ENCODE data around the gene TNFRSF6B.
"Not testable (repeated sequence)": the region's sequence is repeated elsewhere in the genome, so short reads cannot be mapped to it uniquely, and the experiment has no call there.

The TNFRSF6B gene

GRCh38 chr20:63709149-63709527 lies 12.7 kb downstream of the TNFRSF6B start:
- no peak for DNase-seq

- DNase-seq = no peak
Measured at GRCh38 chr20:63711085-63711645, 14.7 kb downstream of the TNFRSF6B start.

DNA sequence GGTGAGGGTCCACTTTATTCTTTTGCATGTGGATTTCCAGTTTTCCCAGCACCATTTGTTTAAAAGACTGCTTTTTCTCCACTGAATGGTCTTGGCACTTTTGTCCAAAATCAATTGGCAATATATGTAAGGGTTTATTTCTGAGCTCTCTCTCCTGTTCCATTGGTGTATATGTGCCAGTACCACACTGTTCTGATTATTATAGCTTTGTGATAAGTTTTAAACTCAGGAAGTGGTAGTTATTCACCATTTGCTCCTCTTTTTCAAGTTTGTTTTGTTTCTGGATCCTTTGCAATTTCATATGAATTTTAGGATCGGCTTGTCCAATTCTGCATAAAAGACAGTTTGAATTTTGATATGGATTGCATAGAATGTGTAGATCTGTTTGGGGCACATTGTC lies 15.7 kb downstream of the TNFRSF6B start:
- no peak for DNase-seq

DNA sequence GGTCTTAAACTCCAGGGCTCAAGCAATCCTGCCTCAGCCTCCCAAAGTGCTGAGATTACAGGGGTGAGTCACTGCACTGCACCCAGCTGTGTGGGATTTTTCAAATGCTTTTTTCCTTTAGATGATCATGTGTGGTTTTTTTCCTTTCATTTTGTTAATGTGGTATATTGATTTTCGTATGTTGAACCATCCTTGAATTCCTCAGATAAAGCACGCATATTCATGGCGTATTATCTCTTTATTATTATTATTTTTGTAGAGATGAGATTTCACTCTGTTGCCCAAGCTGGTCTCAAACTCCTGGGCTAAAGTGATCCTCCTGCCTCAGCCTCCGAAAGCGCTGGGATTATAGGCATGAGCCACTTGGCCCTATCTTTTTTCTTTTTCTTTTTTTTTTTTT lies 18.4 kb downstream of the TNFRSF6B start:
- no peak for DNase-seq

DNA sequence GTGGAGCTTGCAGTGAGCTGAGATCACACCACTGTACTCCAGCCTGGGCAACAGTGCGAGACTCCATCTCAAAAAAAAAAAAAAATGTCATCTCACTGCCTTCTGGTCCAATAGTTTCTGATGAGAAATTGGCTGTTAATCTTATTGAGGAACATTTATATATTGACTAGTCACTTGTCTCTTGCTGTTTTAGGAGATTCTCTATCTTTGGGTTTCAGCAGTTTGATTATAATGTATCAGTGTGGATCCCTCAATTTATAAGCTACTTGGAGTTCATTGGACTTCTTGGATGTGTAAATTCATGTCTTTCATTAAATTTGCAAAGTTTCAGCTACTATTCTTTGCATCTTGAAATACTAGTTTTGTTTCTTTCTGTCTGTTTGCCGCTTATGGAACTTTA lies 22.5 kb downstream of the TNFRSF6B start:
- no peak for DNase-seq

DNA sequence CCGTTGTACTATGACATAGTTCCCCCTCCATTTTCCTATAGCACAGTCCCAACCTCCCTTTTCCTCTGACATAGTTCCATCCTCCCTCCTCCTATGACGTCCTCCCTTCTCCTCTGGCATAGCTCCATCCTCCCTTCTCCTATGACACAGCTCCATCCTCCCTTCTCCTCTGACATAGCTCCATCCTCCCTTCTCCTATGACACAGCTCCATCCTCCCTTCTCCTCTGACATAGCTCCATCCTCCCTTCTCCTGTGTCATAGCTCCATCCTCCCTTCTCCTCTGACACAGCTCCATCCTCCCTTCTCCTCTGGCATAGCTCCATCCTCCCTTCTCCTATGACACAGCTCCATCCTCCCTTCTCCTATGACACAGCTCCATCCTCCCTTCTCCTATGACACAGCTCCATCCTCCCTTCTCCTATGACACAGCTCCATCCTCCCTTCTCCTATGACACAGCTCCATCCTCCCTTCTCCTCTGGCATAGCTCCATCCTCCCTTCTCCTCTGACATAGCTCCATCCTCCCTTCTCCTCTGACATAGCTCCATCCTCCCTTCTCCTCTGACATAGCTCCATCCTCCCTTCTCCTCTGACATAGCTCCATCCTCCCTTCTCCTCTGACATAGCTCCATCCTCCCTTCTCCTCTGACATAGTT lies 26.6 kb downstream of the TNFRSF6B start:
- not testable (repeated sequence) for DNase-seq

DNA sequence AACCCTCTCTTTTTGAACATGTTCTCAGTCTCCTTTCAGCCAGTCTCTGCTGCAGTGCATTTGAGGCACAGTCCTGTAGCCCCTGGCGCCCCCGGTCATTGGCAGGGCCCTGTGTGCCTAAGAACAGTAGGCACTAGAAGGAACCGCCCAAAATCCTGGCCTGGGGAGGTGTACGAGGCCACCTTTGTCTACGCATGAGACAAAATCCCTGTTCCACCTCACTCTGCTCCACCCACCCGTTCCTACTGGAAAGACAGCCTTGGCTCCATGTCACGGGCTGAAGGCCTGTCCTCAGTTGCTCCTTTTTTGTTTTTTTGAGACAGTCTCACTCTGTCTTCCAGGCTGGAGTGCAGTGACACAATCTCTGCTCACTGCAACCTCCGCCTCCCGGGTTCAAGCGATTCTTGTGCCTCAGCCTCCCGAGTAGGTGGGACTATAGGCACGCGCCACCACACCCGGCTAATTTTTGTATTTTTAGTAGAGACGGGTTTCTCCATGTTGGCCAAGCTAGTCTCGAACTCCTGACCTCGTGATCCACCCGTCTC lies 33.8 kb downstream of the TNFRSF6B start:
- not testable (repeated sequence) for DNase-seq

GRCh38 chr20:63731410-63731809 lies 35.0 kb downstream of the TNFRSF6B start:
- DNase-seq = no peak

DNA sequence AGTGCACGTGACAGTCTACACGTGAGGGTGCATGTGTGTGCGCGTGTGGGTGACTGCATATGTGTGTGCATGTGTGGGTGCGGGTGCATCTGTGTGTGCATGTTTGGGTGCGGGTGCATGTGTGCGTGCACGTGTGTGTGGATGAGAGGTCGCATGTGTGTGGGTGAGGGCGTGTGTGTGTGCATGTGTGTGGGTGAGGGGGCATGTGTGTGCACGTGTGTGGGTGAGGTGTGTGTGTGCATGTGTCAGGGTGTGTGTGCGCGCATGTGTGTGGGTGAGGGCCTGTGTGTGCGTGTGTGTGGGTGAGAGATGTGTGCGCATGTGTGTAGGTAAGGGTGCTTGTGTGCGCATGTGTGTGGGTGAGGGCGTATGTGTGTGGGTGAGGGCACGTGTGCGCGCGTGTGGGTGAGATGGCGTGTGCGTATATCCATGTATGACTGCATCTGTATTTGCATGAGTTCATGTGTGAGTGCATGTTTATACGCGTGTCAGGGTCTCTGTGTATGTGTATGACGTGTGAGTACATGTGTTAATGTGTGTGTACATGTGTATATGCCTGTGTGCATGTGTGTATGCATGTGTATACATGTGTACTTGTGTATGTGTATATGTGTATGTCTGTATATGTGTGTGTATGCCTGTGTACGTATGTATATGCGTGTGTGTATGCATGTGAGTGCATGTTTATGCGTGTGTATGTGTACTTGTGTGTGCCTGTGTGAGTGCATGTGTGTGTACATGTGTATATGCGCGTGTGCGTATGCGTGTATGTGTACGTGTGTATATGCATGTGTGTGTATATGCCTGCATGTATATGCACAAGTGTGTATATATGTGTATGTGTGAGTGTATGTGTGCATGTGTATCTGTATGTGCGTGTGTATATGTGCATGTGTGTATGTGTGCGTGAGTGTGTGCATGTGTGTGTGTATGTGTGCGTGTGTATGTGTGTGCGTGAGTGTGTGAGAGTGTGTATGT lies 36.0 kb downstream of the TNFRSF6B start:
- DNase-seq = no peak

DNA sequence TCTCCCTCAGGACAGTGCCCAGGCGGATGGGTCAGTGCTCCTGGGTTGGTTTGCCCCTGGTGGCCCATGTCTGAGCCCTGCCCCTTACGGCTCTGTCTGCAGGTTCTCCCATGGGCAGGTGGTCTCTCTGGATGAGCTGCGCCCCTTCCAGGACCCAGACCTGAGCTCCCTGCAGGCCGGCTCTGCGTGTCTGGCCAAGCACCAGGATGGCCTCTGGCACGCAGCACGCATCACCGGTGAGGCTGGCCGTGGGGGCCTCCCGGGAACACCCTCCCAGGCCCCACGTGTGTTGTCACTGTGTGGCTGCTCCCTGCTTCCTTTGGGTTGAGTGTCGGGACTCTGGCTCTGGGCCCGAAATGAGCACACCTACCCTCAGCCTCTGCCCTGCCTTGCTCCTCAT lies 36.7 kb downstream of the TNFRSF6B start:
- no peak for DNase-seq

GRCh38 chr20:63733579-63734081 lies 37.2 kb downstream of the TNFRSF6B start:
- DNase-seq = no peak

DNA sequence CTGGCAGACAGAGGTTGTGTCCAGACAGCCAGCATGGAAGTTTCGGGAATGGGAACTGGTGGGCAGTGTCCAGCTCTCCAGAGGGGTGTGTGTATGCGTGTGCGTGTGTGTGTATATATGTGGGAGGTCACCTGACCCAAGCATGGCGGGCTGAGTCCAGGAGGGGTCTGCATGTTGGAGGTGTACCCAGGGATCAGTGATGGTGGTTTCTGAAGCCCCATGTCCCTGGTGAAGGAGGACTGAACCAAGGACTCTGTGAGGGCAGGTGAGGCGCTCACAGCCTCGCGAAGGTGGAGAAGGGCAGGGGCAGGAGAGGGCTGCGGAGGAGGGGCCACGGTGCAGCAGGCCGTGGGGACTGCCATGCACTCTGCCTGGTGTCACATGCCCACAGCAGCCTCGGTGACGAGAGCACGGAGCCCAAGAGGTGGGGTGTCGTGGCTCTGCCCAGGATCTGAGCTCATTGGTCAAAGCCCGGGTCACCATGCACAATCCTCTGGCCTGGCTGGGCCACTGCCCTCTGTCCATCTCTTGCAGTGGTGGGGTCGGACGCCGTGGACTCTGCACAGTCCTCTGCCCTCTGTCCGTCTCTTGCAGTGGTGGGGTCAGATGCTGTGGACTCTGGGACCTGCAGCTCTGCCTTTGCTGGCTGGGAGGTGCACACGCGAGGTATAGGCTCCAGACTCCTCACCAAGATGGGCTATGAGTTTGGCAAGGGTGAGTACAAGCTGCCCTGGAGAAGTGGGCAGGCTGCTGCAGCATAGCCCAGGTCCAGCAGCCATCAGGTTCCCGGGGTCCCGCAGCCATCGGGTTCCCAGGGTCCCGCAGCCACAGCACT lies 37.9 kb downstream of the TNFRSF6B start:
- DNase-seq = no peak

DNA sequence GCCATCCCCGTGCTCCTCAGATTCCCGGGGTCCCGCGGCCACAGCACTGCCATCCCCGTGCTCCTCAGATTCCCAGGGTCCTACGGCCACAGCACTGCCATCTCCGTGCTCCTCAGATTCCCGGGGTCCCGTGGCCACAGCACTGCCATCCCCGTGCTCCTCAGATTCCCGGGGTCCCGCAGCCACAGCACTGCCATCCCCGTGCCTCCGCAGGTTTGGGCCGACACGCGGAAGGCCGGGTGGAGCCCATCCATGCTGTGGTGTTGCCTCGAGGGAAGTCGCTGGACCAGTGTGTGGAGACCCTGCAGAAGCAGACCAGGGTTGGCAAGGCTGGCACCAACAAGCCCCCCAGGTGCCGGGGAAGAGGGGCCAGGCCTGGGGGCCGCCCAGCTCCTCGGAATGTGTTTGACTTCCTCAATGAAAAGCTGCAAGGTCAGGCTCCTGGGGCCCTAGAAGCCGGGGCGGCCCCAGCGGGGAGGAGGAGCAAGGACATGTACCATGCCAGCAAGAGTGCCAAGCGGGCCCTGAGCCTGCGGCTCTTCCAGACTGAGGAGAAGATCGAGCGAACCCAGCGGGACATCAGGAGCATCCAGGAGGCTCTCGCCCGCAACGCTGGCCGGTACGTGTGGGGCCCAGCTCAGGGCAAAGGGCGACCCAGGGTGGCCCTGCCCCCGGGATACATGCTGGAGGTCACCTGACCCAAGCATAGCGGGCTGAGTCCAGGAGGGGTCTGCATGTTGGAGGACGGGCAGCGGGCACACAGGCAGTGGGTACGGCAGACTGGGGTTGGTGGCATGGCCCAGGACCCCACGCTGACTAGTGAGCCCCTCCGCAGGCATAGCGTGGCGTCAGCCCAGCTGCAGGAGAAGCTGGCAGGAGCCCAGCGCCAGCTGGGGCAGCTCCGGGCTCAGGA lies 38.8 kb downstream of the TNFRSF6B start:
- DNase-seq = no peak

DNA sequence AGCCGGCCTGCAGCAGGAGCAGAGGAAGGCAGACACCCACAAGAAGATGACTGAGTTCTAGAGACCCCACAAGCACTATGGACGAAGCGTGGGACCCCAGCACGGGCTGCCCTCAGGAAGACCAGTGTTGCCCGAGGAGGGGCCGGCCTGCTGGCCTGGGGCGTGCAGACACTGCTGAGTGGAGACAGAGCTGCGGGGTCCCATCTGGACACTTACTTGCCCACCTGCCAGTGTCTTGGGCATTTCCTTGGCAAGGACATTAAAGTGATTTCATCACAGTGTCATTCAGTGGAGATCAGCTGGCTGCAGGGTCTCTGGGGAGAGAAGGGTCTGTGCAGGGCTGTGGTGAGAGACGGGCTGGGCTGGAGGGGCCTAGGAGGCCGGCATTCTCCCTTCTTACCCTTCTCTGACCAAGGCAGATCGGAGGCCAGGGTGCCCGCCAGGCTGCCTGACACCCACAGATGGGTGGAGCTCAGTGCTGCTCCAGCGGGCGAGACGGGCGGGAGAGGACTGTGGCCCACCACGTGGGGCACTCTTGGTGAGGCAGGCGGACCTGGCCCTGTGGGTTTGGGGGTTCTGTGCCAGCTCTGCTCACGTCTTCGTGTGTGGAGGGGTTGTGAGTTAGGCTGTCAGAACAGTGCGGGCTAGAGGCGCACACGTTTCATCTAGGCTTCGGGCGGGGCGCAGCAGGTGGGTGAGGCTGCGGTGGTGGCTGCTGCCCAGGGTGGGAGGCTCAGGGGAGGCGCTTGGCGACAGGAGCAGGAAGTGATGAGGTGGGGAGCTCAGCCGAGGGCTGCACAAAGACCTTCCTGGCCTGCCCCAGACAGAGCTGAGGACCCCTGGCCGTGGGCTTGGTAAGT lies 39.6 kb downstream of the TNFRSF6B start, which contains the start of gene LIME1:
LIME1 (plus strand) TSS at position 806 of the 860 bp plus-strand sequence. CDS start 886 bp downstream, outside the sequence.
- DNase-seq = peak; percentile 64 to 88 (median 73)

- peak in 4 of 5 donors; percentile 46 to 73 (median 59) for DNase-seq
Measured at GRCh38 chr20:63736893-63737694, 40.6 kb downstream of the TNFRSF6B start.

DNA sequence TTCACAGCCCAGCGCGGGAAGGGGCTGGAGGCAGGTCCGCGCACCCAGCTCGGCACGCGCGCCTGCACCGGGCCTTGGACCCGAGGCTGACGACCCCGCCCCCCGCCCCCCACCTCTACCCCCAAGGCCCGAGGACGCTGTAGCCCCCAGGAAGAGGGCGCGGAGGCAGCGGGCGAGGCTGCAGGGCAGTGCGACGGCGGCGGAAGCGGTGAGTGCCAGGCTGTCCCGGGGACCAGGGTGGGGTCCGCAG lies 41.2 kb downstream of the TNFRSF6B start:
- DNase-seq = no peak

DNA sequence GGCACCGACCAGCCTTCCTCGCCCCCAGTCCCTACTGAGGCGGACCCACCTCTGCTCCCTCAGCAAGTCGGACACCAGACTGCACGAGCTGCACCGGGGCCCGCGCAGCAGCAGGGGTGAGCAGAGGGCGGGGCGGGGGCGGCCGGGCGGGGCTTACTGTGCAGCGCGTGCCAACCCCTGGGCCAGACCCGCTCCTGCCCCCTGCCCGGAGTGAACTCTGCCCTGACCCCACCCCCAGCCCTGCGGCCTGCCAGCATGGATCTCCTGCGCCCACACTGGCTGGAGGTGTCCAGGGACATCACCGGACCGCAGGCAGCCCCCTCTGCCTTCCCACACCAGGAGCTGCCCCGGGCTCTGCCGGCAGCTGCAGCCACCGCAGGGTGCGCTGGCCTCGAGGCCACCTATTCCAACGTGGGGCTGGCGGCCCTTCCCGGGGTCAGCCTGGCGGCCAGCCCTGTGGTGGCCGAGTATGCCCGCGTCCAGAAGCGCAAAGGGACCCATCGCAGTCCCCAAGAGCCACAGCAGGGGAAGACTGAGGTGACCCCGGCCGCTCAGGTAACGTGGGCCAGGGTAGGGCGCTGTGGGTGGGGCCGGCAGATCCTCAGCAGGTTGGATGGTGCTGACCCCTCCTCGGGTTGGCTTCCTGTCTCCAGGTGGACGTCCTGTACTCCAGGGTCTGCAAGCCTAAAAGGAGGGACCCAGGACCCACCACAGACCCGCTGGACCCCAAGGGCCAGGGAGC lies 41.7 kb downstream of the TNFRSF6B start:
- peak in 3 of 5 donors; percentile 24 to 52 (median 47) for DNase-seq

- peak in 2 of 5 donors; percentile 34 to 53 for DNase-seq
Measured at GRCh38 chr20:63738687-63739129, 42.3 kb downstream of the TNFRSF6B start.
